Measurements from ENCODE around the gene GLB1L3. TPM values are rescaled to one million over a fixed set of nuclear protein-coding genes. Genes with fewer than 3 reads are reported as not detected.

The GLB1L3 gene
- total RNA-seq, 1 experiment from 2014 or later: not detected

DNA sequence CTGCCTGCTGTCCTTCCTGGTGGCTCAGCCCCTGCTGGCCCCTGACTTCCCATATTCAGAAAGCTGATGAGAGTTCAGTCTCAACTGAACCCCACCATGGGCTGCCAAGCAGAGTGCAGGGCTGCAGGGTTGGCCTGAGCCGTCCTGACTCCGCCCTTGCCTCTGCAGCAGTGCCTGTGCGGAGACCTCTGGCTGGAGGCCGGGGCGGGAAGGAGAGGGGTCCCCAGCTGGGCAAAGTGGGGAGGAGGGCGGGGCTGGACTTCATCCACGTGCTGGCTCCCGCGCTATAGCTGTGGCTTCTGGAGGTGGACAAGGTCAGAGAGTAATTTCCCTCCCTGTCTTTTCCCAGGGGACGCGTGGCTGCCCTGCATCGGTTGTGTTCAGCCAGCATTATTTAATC is 13.6 kb downstream of the GLB1L3 start:
- Mint-ChIP-seq H3K4me1 (ENCODE audit: low read depth, unreplicated experiment) (no peaks in the 10 kb centered on the region), H3K27ac (ENCODE audit: unreplicated experiment) (no peak overlapping the region), H3K27me3 (ENCODE audit: unreplicated experiment) (peaks cover 24% of the 10 kb centered on the region), H3K9me3 (ENCODE audit: low read depth, unreplicated experiment) (peaks cover 11% of the 10 kb centered on the region), H3K4me3 (ENCODE audit: low read depth, unreplicated experiment) (no peak overlapping the region), H3K36me3 (ENCODE audit: insufficient read depth, unreplicated experiment) (no peaks in the 10 kb centered on the region)
- no TSS peak for BruUV-seq (replicated peaks)
- CTCF ChIA-PET: no interaction called here
- no peak for DNase-seq
- TF ChIP-seq, protein P1, sequence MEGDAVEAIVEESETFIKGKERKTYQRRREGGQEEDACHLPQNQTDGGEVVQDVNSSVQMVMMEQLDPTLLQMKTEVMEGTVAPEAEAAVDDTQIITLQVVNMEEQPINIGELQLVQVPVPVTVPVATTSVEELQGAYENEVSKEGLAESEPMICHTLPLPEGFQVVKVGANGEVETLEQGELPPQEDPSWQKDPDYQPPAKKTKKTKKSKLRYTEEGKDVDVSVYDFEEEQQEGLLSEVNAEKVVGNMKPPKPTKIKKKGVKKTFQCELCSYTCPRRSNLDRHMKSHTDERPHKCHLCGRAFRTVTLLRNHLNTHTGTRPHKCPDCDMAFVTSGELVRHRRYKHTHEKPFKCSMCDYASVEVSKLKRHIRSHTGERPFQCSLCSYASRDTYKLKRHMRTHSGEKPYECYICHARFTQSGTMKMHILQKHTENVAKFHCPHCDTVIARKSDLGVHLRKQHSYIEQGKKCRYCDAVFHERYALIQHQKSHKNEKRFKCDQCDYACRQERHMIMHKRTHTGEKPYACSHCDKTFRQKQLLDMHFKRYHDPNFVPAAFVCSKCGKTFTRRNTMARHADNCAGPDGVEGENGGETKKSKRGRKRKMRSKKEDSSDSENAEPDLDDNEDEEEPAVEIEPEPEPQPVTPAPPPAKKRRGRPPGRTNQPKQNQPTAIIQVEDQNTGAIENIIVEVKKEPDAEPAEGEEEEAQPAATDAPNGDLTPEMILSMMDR (IDR thresholded peaks at IDR 0.05; ENCODE audit: unreplicated experiment): no peak
- intact Hi-C loops (cut with micrococcal nuclease; ENCODE audit: unreplicated experiment): no loop called here

DNA sequence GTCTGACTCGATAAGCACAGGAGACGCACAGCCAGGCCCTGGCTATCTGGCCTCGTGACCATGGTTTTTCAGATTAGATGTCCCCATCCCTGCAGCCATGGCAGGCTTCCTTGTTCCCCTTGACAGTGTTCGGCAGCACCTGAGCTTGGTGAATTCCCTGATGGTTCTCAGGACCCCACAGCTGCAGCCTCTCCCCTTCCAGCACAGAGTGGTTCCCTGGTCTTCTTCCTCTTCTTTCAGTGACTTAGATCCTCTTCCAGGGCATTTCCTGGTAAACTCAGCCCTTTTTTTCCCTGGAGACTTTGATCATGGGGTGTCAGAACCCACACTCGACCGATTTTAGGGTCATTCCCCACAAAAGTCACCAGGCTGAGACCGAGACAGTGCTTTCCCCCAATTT is 14.5 kb downstream of the GLB1L3 start:
- no peaks in the 10 kb centered on the region for H3K36me3 Mint-ChIP-seq (ENCODE audit: insufficient read depth, unreplicated experiment)
- no peak overlapping the region for H3K4me3 Mint-ChIP-seq (ENCODE audit: low read depth, unreplicated experiment)
- TF ChIP-seq, protein P1 (IDR thresholded peaks at IDR 0.05; ENCODE audit: unreplicated experiment): no peak
- peaks cover 11% of the 10 kb centered on the region for H3K9me3 Mint-ChIP-seq (ENCODE audit: low read depth, unreplicated experiment)
- no peak for DNase-seq
- intact Hi-C loops (cut with micrococcal nuclease; ENCODE audit: unreplicated experiment): no loop called here
- H3K27me3 Mint-ChIP-seq (ENCODE audit: unreplicated experiment): peaks cover 28% of the 10 kb centered on the region
- no peak overlapping the region for H3K27ac Mint-ChIP-seq (ENCODE audit: unreplicated experiment)
- CTCF ChIA-PET: interaction anchor here (0.8 kb wide), 1 partner anchor 11 kb away, joined by 3 read pairs; no protein-coding TSS in a partner anchor
- no TSS peak for BruUV-seq (replicated peaks)
- H3K4me1 Mint-ChIP-seq (ENCODE audit: low read depth, unreplicated experiment): no peaks in the 10 kb centered on the region

DNA sequence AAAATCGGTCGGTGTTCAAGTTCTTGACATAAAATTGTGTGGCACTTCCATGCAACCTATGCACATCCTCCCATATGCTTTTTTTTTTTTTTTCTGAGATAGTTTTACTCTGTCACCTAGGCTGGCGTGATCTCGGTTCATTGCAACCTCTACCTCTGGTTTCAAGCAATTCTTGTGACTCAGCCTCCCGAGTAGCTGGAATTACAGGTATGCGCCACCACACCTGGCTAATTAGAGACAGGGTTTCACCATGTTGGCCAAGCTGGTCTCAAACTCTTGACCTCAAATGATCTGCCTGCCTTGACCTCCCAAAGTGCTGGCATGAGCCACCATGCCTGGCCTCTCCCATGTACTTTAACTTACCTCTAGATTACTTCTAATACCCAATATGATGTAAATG is 15.0 kb downstream of the GLB1L3 start:
- Mint-ChIP-seq H3K27me3 (ENCODE audit: unreplicated experiment) (peaks cover 28% of the 10 kb centered on the region), H3K9me3 (ENCODE audit: low read depth, unreplicated experiment) (peaks cover 11% of the 10 kb centered on the region), H3K36me3 (ENCODE audit: insufficient read depth, unreplicated experiment) (no peaks in the 10 kb centered on the region), H3K27ac (ENCODE audit: unreplicated experiment) (no peak overlapping the region), H3K4me1 (ENCODE audit: low read depth, unreplicated experiment) (no peaks in the 10 kb centered on the region), H3K4me3 (ENCODE audit: low read depth, unreplicated experiment) (no peak overlapping the region)
- intact Hi-C loops (cut with micrococcal nuclease; ENCODE audit: unreplicated experiment): no loop called here
- no peak for DNase-seq
- TF ChIP-seq, protein P1 (IDR thresholded peaks at IDR 0.05; ENCODE audit: unreplicated experiment): no peak
- CTCF ChIA-PET: interaction anchor here (0.8 kb wide), 1 partner anchor 12 kb away, joined by 3 read pairs; no protein-coding TSS in a partner anchor
- BruUV-seq (replicated peaks): no TSS peak

DNA sequence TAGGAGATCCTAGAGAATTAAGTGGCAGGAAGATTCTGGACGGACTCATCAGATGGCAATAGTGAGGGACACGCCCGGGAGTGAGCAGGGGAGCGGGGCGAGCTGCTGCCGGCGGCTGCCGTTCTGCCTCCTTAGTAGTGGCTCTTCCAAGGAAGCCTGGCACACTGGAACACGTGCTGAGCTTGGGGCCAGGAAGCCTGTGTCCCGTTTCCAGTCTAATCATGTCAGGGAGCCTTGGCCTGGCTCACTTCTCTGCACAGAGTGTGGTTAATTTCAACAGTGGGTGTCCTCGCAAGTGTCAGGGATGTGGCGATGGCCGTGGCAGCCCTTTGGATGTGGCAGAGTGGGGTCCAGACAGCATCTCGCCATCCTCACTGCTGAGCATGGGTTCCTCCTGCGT is 16.5 kb downstream of the GLB1L3 start:
- no peak for DNase-seq
- H3K4me3 Mint-ChIP-seq (ENCODE audit: low read depth, unreplicated experiment): no peak overlapping the region
- H3K27me3 Mint-ChIP-seq (ENCODE audit: unreplicated experiment): peaks cover 28% of the 10 kb centered on the region
- no peak overlapping the region for H3K27ac Mint-ChIP-seq (ENCODE audit: unreplicated experiment)
- H3K36me3 Mint-ChIP-seq (ENCODE audit: insufficient read depth, unreplicated experiment): no peaks in the 10 kb centered on the region
- peaks cover 11% of the 10 kb centered on the region for H3K9me3 Mint-ChIP-seq (ENCODE audit: low read depth, unreplicated experiment)
- TF ChIP-seq, protein P1 (IDR thresholded peaks at IDR 0.05; ENCODE audit: unreplicated experiment): no peak
- CTCF ChIA-PET: no interaction called here
- intact Hi-C loops (cut with micrococcal nuclease; ENCODE audit: unreplicated experiment): no loop called here
- no TSS peak for BruUV-seq (replicated peaks)
- H3K4me1 Mint-ChIP-seq (ENCODE audit: low read depth, unreplicated experiment): no peaks in the 10 kb centered on the region

Data from Calu3 (cell line).